Activated CD8-positive, alpha-beta memory T cell treated with anti-CD3 and anti-CD28 coated beads for 36 hours (primary cell): ENCODE measurements around the gene RAD51. TPM values are rescaled to one million over a fixed set of nuclear protein-coding genes. Genes with fewer than 3 reads are reported as not detected.

Source experiments
- CTCF ChIA-PET: fragments of 350-600 bp; sonication (Branson Sonifier 250); formaldehyde crosslinking; loops from one replicate; lab custom pipeline; 2021; ENCODE audit warnings: antibody characterized with exemption; lab: Charles Lee
- POLR2A ChIA-PET: fragments of 350-600 bp; sonication (Branson Sonifier 250); formaldehyde crosslinking; loops from one replicate; lab custom pipeline; 2021; ENCODE audit warnings: antibody characterized with exemption; lab: Charles Lee
- total RNA-seq, 2 experiments: library from RNA; stranded (reverse); gene quantifications; one replicate each; pipeline ENCODE4 v1.2.3, GENCODE V29; 2021

Gene RAD51
- total RNA-seq, 2 experiments from 2014 or later: 63.8 to 69.5 TPM

DNA sequence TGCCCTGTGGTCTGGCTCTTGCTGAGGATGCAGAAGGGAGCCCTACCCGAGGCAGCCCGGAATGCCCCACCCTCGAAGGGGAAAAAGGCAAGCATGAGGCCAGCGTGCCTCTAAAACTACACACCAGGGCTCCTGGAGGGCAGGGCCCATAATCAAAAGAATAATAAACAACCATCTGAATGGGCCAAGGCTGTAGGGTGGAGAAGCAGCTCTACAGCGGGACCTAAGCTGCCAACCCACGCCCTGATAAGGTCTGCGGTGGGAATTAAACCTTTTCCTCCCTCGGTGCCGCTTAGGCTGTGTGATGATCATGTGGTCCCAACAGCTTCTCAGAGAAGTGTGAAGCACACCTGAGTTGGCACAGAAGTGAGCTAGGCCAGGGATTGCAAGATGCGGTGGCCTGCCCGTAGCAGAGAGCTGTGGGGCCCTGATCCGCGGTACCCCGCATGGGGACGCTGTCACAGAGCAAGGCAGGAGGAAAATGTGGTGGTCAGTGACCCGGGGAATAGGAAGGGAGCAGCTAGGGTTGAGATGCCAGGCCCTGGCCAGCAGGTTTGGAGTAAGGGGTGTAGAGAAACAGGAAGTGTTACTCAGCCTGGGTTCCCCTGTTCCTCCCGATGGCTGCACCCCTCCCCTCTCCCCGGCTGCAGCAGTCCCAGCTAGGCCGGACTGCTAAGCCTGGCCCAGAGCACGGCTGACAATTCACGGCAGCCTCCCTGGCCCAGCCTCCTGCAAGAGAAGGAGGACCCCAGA lies 73.7 kb downstream of the RAD51 start:
- ChIA-PET CTCF (interaction anchor here (0.6 to 2.0 kb wide), 3 partner anchors 14 to 44 kb away, joined by 3 to 9 read pairs (median 4); no protein-coding TSS in a partner anchor), POLR2A (interaction anchor here (1.6 kb wide), 1 partner anchor 25 kb away, joined by 4 read pairs; no protein-coding TSS in a partner anchor)

DNA sequence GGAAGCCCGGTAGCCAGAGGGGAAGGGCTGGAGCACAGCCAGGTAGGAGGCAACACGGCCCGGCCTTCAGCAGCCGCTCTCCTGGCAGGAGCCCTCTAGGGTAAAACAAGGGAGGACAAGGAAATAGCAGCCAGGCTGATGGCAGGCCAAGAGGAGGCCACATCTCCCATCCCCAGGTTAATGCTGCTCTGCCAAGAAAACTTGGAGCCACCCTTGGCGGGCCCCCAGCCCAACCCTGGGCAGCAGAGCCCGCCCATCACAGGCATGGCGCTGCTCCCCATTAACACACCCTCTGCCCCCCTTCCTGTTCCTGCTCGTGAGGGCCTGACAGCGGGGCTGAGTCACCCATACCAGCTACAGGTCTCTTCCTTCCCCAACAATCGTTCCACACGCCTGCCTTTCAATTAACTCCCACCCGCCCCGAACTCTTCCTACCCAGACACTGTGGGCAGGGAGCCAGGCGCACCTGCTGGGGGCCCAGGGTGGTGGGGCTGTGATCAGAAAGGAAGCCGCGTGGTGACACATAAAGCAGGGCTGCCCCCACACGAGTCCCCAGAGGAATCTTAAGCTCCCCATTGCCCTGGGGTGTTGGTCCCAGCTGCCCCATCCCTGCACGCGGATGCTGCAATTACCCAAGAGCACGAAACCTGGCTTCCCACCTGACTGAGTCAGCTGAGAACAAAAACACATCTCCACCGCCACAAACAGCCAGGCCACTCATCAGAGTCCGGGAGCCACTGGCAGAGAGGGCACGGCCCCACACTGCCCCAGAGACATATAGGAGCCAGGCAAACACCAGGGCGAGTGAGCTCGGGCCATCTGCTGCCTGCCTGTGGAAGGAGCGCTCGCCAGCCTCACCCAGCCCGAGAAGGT lies 74.5 kb downstream of the RAD51 start, which contains the start of gene C15orf62:
TSS of gene C15orf62 (plus strand) at position 707 of the 873 bp plus-strand sequence. CDS start 516 bp downstream, outside the sequence.
- ChIA-PET CTCF (interaction anchor here (0.6 to 2.0 kb wide), 6 partner anchors 13 to 90 kb away, joined by 3 to 9 read pairs (median 4); no protein-coding TSS in a partner anchor), POLR2A (interaction anchor here (1.0 to 1.6 kb wide), 2 partner anchors 16 to 25 kb away, joined by 3 to 4 read pairs; no protein-coding TSS in a partner anchor)

DNA sequence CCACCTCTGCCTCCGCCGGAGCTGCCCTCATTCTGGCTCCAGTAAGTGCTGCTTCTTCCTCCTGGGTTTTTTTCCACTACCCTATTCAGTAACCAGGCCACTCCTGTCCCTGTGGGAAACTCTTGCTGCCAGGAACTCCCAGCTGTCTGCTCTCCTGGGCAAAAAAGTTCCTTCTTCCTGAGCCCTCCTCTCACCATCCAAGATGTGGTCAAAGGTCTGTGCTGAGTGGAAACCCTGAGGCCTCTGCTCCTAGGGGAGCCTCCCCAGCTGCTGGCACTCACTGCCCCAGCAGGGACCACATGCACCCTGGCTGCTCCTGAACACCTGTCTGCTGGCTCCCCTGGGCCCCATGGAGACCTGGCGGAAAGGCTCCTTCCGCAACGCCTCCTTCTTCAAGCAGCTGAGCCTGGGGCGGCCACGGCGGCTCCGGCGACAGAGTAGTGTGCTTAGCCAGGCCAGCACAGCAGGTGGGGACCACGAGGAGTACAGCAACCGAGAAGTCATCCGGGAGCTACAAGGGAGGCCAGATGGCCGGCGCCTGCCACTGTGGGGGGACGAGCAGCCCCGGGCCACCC lies 75.3 kb downstream of the RAD51 start:
- POLR2A ChIA-PET: interaction anchor here (1.0 to 1.6 kb wide), 2 partner anchors 17 to 26 kb away, joined by 3 to 4 read pairs; no protein-coding TSS in a partner anchor
- CTCF ChIA-PET: interaction anchor here (1.0 to 2.0 kb wide), 3 partner anchors 15 to 89 kb away, joined by 3 to 4 read pairs (median 4); no protein-coding TSS in a partner anchor

DNA sequence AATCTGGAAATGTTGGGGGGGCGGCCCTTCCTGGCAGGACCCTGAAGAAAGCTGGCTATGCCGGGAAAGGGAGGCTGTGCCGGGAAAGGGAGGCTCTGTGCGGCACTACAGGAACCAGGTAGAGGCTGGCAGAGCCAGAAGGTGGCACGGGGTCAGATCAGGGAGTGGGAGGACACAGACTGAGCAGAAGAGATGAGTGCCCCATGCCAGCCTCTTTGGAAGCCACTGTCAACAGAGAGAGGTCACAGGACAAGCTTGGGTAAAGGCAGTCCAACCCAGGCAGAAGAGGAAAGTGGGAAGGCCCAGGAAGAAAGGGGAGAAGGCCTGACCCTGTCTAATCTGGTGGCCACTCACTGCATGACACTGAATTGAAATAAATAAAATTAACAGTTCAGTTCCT lies 76.3 kb downstream of the RAD51 start:
- CTCF ChIA-PET: interaction anchor here (0.6 to 1.7 kb wide), 2 partner anchors 14 to 127 kb away, joined by 3 to 4 read pairs; no protein-coding TSS in a partner anchor
- POLR2A ChIA-PET: no interaction called here

DNA sequence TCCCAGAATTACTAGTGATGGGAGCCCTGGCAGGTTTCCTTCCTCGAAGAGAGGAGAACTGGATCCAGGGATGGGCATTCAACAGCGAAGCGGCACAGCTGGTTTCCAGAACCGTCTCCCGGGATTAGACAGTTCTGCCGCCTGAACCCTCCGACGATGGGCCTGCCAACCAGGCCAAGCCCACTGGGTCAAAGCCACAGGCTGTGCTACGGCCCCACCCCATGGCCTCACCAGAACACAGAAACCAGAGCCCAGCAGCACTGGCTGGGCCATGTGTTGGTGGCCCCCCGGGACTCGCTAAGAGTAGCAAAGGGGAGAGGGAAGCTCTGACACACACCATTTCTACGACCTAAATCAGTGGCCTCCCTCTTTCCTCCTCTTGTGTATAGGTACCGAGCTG lies 77.0 kb downstream of the RAD51 start:
- CTCF ChIA-PET: interaction anchor here (1.1 kb wide), 1 partner anchor 16 kb away, joined by 3 read pairs; no protein-coding TSS in a partner anchor
- POLR2A ChIA-PET: no interaction called here

DNA sequence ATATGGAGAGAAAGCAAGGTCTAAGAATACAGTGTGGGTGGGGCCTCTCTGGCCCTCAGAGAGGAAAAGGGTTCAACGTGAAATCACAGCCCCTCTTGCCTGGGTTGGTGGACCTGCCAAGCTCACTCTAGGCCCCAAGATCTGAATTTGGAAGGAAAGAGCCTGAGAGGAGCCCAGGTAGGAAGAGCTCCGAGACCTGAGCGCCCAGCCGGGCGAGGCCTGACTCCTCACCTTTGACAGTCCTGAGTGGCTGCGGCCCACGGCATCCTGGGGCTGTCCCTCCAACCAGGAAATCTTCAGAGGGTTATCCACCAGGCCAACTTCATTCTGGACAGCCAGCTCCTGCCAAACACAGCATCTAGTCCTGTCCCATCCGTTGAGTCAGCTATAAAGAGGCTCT lies 78.5 kb downstream of the RAD51 start:
- ChIA-PET POLR2A (interaction anchor here (0.6 kb wide), 2 partner anchors 28 to 108 kb away, joined by 7 read pairs; no protein-coding TSS in a partner anchor), CTCF (no interaction called here)

DNA sequence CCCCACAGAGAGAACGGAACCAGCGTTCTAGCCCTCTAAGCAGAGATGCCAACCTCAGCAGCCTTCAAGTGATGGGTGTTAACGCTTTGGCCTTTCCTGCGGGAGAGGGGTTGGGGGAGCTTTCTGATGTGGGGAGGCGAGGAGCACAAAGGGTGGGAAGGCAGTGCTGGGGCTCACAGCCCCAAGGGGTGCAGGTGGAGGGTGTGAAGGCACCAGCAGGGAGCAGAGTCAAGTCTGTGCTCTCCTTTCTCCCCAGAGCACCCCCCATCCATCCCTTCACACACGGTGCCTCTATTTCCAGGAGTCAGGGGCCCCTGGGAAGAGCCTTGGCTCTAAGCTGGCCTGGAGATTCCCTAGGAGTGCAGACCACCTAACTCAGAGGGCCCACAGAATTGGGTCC lies 78.9 kb downstream of the RAD51 start:
- ChIA-PET CTCF (interaction anchor here (1.3 kb wide), 1 partner anchor 35 kb away, joined by 3 read pairs; no protein-coding TSS in a partner anchor), POLR2A (interaction anchor here (0.6 kb wide), 2 partner anchors 27 to 108 kb away, joined by 7 read pairs; no protein-coding TSS in a partner anchor)

DNA sequence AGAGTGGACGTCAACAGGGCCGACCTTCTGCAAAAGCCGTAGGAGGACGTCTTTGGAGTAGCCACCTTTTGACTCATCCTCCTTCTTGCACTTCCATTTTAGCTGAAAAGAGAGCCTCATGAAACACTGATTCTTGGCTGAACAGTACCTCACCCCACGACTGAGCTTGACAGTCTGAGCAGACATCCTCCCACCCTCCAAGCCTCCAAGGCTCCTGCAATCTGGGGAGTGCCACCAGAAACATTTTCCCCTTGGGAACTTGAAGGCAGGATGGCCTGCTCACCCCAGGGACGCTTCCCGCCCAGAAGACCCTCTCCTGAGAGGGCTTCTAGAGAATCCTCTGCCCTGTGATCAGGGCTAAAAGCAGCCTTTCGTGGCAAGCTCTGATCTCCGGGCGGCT lies 80.0 kb downstream of the RAD51 start:
- POLR2A ChIA-PET: no interaction called here
- CTCF ChIA-PET: interaction anchor here (1.0 to 1.3 kb wide), 2 partner anchors 10 to 36 kb away, joined by 3 read pairs; partner anchors contain the start of gene GCHFR

DNA sequence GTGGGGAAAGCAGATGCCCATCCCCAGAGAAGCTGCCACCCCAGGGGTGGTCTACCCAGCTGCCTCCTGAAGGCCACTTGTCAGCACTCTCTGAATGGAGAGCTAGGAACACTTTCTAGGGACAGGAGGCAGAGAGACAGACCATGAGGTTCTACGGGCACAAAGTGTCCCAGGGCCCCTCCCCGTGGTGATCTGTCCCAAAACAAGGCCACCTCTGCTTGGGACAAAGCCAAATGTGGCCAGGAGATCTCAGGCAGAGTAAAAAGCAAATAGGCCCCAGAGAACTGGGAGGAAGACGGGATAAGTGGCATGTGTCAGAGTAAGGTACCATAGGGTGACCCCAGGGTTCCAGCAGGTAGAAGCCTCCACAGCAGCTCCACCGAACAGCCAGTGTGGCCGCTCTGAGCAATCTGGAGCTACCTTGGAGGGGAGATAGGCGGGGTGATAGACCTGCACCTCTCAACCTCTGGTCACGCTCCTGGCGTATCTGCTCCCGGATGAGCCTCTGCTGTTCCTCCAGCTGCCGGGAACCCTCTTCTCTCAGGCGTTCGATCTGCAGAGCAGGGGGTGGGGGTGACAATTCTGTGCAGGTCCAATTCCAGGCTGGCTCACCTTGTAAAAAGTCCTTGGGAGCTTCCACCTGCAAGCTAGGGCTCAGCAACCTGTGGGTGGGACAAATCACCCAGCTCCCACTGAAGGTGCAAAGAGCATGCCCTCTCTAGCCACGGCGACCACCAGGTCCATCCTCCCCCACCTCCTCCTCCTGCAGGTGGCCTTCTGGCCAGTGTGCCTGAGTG lies 81.0 kb downstream of the RAD51 start:
- ChIA-PET POLR2A (interaction anchor here (0.8 kb wide), 1 partner anchor 31 kb away, joined by 3 read pairs; the partner anchor contains the start of gene ZFYVE19), CTCF (interaction anchor here (1.5 to 2.1 kb wide), 2 partner anchors 11 to 97 kb away, joined by 3 to 6 read pairs; partner anchors contain the start of gene GCHFR)

DNA sequence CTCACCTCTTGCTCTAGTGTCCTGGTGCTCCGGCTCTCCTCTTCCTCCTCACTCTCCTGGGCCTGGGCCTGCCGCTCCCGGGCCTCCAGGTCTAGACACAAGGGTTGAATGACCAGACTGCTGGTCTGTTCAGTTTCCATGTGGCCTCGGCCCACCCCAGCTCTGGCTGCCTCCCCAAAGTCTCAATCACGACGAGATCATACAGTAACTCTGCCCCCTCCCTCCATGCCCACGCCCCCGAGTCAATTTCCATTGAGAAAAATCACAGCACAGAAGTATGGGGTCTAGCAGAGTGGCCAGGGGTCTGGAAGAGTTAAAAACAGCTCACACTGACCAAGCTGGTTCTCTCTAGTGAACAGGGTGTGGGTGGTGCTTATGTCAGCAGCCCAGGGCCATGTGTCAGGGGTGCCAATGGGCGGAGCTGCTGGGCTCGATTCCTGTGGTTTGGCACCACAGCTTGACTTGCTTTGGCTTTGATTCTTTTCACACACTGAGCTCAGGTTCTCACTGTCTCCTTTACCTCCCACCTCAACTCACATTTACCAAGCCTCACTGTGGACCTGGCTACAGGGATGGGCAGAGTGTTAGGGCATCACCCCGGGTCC lies 81.7 kb downstream of the RAD51 start:
- ChIA-PET CTCF (interaction anchor here (0.5 to 2.1 kb wide), 3 partner anchors 12 to 98 kb away, joined by 3 to 6 read pairs (median 3); partner anchors contain the start of gene GCHFR), POLR2A (interaction anchor here (0.6 to 1.0 kb wide), 3 partner anchors 27 to 33 kb away, joined by 3 to 5 read pairs (median 4); partner anchors contain the start of gene ZFYVE19)

Other genes starting within 250 kb of the RAD51 start
- gene CHST14, start 224.2 kb upstream of the RAD51 start, total RNA-seq: 10 to 100 TPM; 11.2 to 11.7 TPM
- 10 to 100 TPM; 29.4 to 33.5 TPM for gene CCDC32, start 130.1 kb upstream of the RAD51 start, total RNA-seq
- 10 to 100 TPM; 23.8 to 24.4 TPM for gene RPUSD2, start 125.9 kb upstream of the RAD51 start, total RNA-seq
- 10 to 100 TPM; 22.1 to 22.5 TPM for gene KNL1, start 100.9 kb upstream of the RAD51 start, total RNA-seq
- 10 to 100 TPM; 39.4 to 43.4 TPM for gene RMDN3, start 60.1 kb downstream of the RAD51 start, total RNA-seq
- 10 to 100 TPM; 32.0 to 32.9 TPM for gene GCHFR, start 68.9 kb downstream of the RAD51 start, total RNA-seq
- gene C15orf62, start 74.8 kb downstream of the RAD51 start, total RNA-seq: under 1 TPM; 0.25 to 0.44 TPM
- 10 to 100 TPM; 21.9 to 22.3 TPM for gene ZFYVE19, start 111.9 kb downstream of the RAD51 start, total RNA-seq
- gene DNAJC17, start 112.3 kb downstream of the RAD51 start, total RNA-seq: 10 to 100 TPM; 44.9 to 48.1 TPM
- gene PPP1R14D, start 133.5 kb downstream of the RAD51 start, total RNA-seq: not detected
- 10 to 100 TPM in 1 of 2 experiments, 1 to 10 TPM in 1; 9.6 to 10.1 TPM for gene SPINT1, start 148.9 kb downstream of the RAD51 start, total RNA-seq
- under 1 TPM; 0.27 to 0.51 TPM for gene RHOV, start 179.1 kb downstream of the RAD51 start, total RNA-seq
- 10 to 100 TPM; 16.0 to 16.8 TPM for gene VPS18, start 199.3 kb downstream of the RAD51 start, total RNA-seq
- gene DLL4, start 234.2 kb downstream of the RAD51 start, total RNA-seq: under 1 TPM in 1 of 2 experiments, not detected in 1; 0.08 TPM